ENCODE measurements around the gene PLIN3.
"Not testable (repeated sequence)": the region's sequence is repeated elsewhere in the genome, so short reads cannot be mapped to it uniquely, and the experiment has no call there.

Gene PLIN3

GRCh38 chr19:4814625-4815425, 52.6 kb downstream of the PLIN3 start:
- ATAC-seq: no peak
- no peaks in the 10 kb centered on the region for H3K9me3 Mint-ChIP-seq

GRCh38 chr19:4811328-4812131, 55.9 kb downstream of the PLIN3 start:
- peak; percentile 95 to 98 for DNase-seq (ENCODE audit: low spot score in 2 of 2)
- Mint-ChIP-seq H3K36me3 (peaks cover 26% of the 10 kb centered on the region), H3K4me1 (peaks cover 42% of the 10 kb centered on the region), H3K9me3 (no peaks in the 10 kb centered on the region), H3K4me3 (no peak overlapping the region), H3K27ac (peak overlapping the region; percentile 79)
- peak; percentile 82 for ATAC-seq

More at GRCh38 chr19:4814625-4815425, 52.6 kb downstream of the PLIN3 start:
- H3K4me1 Mint-ChIP-seq: peaks cover 48% of the 10 kb centered on the region
- peaks cover 58% of the 10 kb centered on the region for H3K36me3 Mint-ChIP-seq
- H3K27ac Mint-ChIP-seq: peak overlapping the region; percentile 21
- DNase-seq (ENCODE audit: low spot score in 2 of 2): no peak
- H3K4me3 Mint-ChIP-seq: peak overlapping the region; percentile 49

DNA sequence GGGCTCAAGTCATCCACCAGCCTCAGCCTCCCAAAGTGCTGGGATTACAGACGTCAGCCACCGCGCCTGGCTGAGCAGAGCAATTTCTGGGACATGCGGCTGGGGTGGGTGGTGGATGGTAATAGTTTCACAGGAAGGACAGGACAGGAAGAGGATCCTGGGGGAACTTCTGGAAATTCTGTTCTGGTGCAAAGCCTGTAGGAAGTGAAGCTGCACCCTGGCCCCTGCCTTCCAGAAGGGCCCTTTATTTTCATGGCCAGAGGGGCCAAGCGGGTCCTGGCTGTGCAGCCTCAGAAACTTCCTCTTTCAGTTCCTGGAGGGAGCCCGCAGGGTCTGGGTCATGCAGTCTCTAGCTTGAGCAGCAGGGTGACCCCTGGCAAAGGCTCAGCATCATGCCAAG, 60.3 kb downstream of the PLIN3 start:
- ATAC-seq: no peak
- Mint-ChIP-seq H3K4me1 (peaks cover 16% of the 10 kb centered on the region), H3K36me3 (peaks cover 9% of the 10 kb centered on the region), H3K9me3 (no peaks in the 10 kb centered on the region), H3K27ac (no peak overlapping the region), H3K4me3 (no peak overlapping the region)
- DNase-seq (ENCODE audit: low spot score in 2 of 2): no peak

DNA sequence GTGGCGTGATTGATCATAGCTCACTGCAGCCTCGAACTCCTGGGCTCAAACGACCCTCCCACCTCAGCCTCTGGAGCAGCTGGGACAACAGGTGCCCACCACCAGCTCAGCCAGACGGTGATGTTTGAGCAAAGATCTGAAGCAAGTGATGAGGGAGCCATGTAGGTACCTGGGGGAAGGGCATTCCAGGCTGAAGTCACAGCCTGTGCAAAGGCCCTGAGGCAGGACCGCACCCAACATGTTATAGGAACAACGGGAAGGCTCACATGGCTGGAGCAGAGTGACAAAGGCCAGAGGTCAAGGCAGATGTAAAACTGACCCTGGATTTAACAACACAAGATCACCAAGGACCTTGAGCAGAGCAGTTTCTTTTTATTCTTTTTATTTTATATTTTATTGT, 61.1 kb downstream of the PLIN3 start:
- Mint-ChIP-seq H3K27ac (no peak overlapping the region), H3K36me3 (peaks cover 5% of the 10 kb centered on the region), H3K4me1 (peaks cover 8% of the 10 kb centered on the region), H3K4me3 (no peak overlapping the region), H3K9me3 (no peaks in the 10 kb centered on the region)
- no peak for ATAC-seq
- DNase-seq (ENCODE audit: low spot score in 2 of 2): no peak

DNA sequence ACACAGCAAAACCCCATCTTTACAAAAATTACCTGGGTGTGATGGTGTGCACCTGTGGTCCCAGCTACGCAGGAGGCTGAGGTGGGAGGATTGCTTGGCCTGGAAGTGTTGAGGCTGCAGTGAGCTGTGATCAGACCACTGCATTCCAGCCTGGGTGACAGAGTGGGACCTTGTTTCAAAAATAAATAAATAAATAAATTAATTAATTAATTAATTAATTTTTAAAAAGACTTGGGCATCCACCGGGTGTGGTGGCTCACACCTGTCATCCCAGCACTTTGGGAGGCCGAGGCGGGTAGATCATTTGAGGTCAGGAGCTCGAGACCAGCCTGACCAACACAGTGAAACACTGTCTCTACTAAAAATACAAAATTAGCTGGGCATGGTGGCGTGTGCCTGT, 62.3 kb downstream of the PLIN3 start:
- H3K4me1 Mint-ChIP-seq; H3K27ac Mint-ChIP-seq; H3K36me3 Mint-ChIP-seq; H3K9me3 Mint-ChIP-seq; DNase-seq (ENCODE audit: low spot score in 2 of 2); H3K4me3 Mint-ChIP-seq; ATAC-seq: not testable (repeated sequence)

GRCh38 chr19:4803736-4804695, 63.5 kb downstream of the PLIN3 start:
- no peaks in the 10 kb centered on the region for H3K4me1 Mint-ChIP-seq
- no peak overlapping the region for H3K27ac Mint-ChIP-seq
- ATAC-seq: peak; percentile 88
- peak; percentile 51 to 87 for DNase-seq (ENCODE audit: low spot score in 2 of 2)
- H3K9me3 Mint-ChIP-seq: no peaks in the 10 kb centered on the region
- H3K4me3 Mint-ChIP-seq: no peak overlapping the region
- peaks cover 14% of the 10 kb centered on the region for H3K36me3 Mint-ChIP-seq

- Mint-ChIP-seq H3K27ac (no peak overlapping the region), H3K36me3 (peaks cover 27% of the 10 kb centered on the region), H3K4me3 (no peak overlapping the region), H3K4me1 (no peaks in the 10 kb centered on the region), H3K9me3 (no peaks in the 10 kb centered on the region)
- no peak for DNase-seq (ENCODE audit: low spot score in 2 of 2)
- no peak for ATAC-seq
Observed at GRCh38 chr19:4802711-4803110, 64.8 kb downstream of the PLIN3 start.

DNA sequence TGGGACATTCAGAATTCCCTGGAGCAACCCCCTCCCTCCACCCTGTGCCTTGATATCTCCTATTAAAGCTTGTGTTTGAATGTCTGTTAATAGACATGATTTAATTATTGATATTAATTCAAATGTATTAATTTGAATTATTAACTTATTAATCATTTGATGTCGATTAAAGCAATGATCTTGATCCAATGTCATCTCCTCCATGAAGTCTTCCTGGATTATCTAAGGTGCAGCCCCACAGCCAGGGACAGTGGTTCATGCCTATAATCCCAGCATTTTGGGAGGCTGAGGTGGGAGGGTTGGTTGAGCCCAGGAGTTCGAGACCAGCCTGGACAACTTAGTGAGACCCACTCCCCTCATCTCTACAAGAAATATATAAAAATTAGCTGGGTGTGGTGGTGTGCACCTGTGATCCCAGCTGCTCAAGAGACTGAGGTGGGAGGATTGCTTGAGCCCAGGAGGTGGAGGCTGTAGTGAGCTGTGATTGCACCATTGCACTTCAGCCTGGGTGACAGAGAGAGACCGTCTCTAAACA, 66.3 kb downstream of the PLIN3 start:
- ATAC-seq (no peak), DNase-seq (ENCODE audit: low spot score in 2 of 2) (no peak)
- Mint-ChIP-seq H3K36me3 (peaks cover 42% of the 10 kb centered on the region), H3K9me3 (no peaks in the 10 kb centered on the region), H3K4me3 (no peak overlapping the region), H3K4me1 (peaks cover 8% of the 10 kb centered on the region), H3K27ac (no peak overlapping the region)

DNA sequence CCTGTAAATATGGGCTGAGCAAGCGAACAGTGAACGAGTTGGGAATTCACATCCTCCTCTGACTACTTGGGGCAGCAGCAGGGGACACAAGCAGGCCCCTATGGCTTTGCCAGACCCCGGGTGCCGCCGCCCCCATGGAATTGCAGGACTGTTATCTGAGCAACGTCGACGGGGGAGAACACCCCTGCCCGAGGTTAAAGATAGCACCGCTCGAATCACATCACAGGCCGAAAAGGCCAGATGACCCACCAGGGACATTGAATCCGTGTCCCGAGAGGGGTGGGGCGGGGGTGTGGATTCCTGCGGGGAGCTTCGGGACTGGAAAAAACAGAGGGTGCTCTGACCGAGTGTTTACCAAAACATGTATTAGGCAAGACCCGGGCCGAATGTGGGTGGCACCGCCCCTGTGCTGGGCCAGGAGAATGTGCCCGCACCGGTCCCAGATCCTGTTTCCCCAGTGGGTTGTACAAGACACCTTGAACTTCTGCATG, 66.8 kb downstream of the PLIN3 start:
- no peak for ATAC-seq
- peaks cover 8% of the 10 kb centered on the region for H3K4me1 Mint-ChIP-seq

DNA sequence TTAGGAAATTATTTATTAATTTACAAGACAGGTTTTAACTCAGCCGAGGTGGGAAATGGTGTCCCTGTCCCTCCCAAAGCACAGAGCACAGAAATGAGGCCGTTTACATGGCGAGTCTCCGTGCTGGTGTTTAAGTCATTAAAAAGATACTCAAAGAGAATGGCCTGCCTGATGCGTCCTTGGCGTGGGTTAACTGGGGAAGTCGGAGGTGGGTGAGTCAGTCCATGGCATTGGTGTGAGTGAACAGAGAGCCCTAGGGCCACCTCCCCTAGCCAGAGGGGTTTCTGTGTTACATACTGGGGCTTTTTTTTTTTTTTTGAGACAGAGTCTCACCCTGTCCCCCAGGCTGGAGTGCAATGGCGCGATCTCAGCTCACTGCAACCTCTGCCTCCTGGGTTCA, 72.1 kb downstream of the PLIN3 start:
- H3K4me3 Mint-ChIP-seq: no peak overlapping the region
- H3K27ac Mint-ChIP-seq: peak overlapping the region; percentile 70
- peaks cover 86% of the 10 kb centered on the region for H3K36me3 Mint-ChIP-seq
- DNase-seq (ENCODE audit: low spot score in 2 of 2) (no peak), ATAC-seq (no peak)
- H3K9me3 Mint-ChIP-seq: no peaks in the 10 kb centered on the region
- H3K4me1 Mint-ChIP-seq: peaks cover 39% of the 10 kb centered on the region

More for the DNA sequence above, 66.8 kb downstream of the PLIN3 start:
- Mint-ChIP-seq H3K4me3 (no peak overlapping the region), H3K9me3 (no peaks in the 10 kb centered on the region), H3K36me3 (peaks cover 48% of the 10 kb centered on the region), H3K27ac (no peak overlapping the region)
- DNase-seq (ENCODE audit: low spot score in 2 of 2): no peak

GRCh38 chr19:4794971-4795370, 72.5 kb downstream of the PLIN3 start:
- peaks cover 39% of the 10 kb centered on the region for H3K4me1 Mint-ChIP-seq
- ATAC-seq: no peak
- no peak overlapping the region for H3K4me3 Mint-ChIP-seq
- no peaks in the 10 kb centered on the region for H3K9me3 Mint-ChIP-seq
- peak overlapping the region; percentile 70 for H3K27ac Mint-ChIP-seq
- DNase-seq (ENCODE audit: low spot score in 2 of 2): no peak
- H3K36me3 Mint-ChIP-seq: peaks cover 82% of the 10 kb centered on the region

DNA sequence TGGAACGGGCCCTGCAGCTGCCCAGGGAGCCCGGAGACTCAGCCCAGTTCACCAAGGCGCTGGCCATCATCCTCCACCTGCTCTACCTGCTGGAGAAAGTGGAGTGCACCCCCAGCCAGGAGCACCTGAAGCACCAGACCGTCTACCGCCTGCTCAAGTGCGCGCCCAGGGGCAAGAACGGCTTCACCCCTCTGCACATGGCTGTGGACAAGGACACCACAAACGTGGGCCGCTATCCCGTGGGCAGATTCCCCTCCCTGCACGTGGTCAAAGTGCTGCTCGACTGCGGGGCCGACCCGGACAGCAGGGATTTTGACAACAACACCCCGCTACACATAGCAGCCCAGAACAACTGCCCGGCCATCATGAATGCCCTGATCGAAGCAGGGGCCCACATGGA, 74.2 kb downstream of the PLIN3 start:
- Mint-ChIP-seq H3K36me3 (peaks cover 65% of the 10 kb centered on the region), H3K4me1 (peaks cover 39% of the 10 kb centered on the region), H3K4me3 (peak overlapping the region; percentile 79)
- not testable (repeated sequence) for H3K9me3 Mint-ChIP-seq; H3K27ac Mint-ChIP-seq; DNase-seq (ENCODE audit: low spot score in 2 of 2); ATAC-seq

- H3K4me1 Mint-ChIP-seq: peaks cover 39% of the 10 kb centered on the region
- peak overlapping the region; percentile 79 for H3K4me3 Mint-ChIP-seq
Observed at GRCh38 chr19:4792866-4793195, 74.6 kb downstream of the PLIN3 start.

GRCh38 chr19:4792019-4792865, 75.2 kb downstream of the PLIN3 start:
- Mint-ChIP-seq H3K27ac (peak overlapping the region; percentile 90), H3K4me3 (peak overlapping the region; percentile 79), H3K36me3 (peaks cover 54% of the 10 kb centered on the region), H3K4me1 (peaks cover 39% of the 10 kb centered on the region)
- not testable (repeated sequence) for H3K9me3 Mint-ChIP-seq; DNase-seq (ENCODE audit: low spot score in 2 of 2); ATAC-seq

More at GRCh38 chr19:4792866-4793195, 74.6 kb downstream of the PLIN3 start:
- not testable (repeated sequence) for H3K9me3 Mint-ChIP-seq; DNase-seq (ENCODE audit: low spot score in 2 of 2); ATAC-seq
- Mint-ChIP-seq H3K27ac (peak overlapping the region; percentile 90), H3K36me3 (peaks cover 60% of the 10 kb centered on the region)

Measured in stimulated activated effector memory CD8-positive, alpha-beta T cell treated with anti-CD3 and anti-CD28 coated beads, Interleukin-12 subunit alpha, Interleukin-12 subunit beta, amount 100 ng/mL, for 72 hours (primary cell).